B cell (primary cell): ENCODE measurements around the gene PACSIN2.

Source experiments
- CTCF ChIP-seq: fragments of 200-600 bp; IDR thresholded peaks from one replicate; pipeline ENCODE4 v1.8.0; 2022; ENCODE audit warnings: antibody characterized with exemption, mild to moderate bottlenecking
- EZH2 ChIP-seq: IDR thresholded peaks from 2 replicates; pipeline ENCODE4 v1.6.1; 2012; ENCODE audit warnings: borderline replicate concordance, low read depth, mild to moderate bottlenecking, moderate library complexity, low read length; ENCODE audit not compliant: insufficient read depth, poor library complexity, severe bottlenecking

GRCh38 chr22:42879371-42880021 lies 135.5 kb downstream of the PACSIN2 start:
- no peak for TF ChIP-seq CTCF
- TF ChIP-seq EZH2: no peak
